HG03469 (cell line): ENCODE results near the gene SLC22A12.
"Not testable (repeated sequence)": the region's sequence is repeated elsewhere in the genome, so short reads cannot be mapped to it uniquely, and the experiment has no call there.

Experiments
- ATAC-seq: cut with Tn5 transposase; IDR thresholded peaks from one replicate; pipeline ENCODE4 v1.9.1; 2021; ENCODE audit warnings: mild to moderate bottlenecking, moderate library complexity, moderate number of reproducible peaks; ENCODE audit not compliant: unreplicated experiment

The SLC22A12 gene

GRCh38 chr11:64583296-64584262 is 7.4 kb upstream of the SLC22A12 start:
- no peak for ATAC-seq

- no peak for ATAC-seq
These were observed 5.9 kb upstream of the SLC22A12 start for GRCh38 chr11:64585150-64585549.

GRCh38 chr11:64586366-64586765 is 4.7 kb upstream of the SLC22A12 start:
- ATAC-seq, result no peak

- ATAC-seq, result no peak
These were observed 2.3 kb upstream of the SLC22A12 start for GRCh38 chr11:64588701-64589100.

- ATAC-seq, result no peak
These were observed 525 bp downstream of the SLC22A12 start for GRCh38 chr11:64591257-64592233.

GRCh38 chr11:64592234-64592615 is 1.2 kb downstream of the SLC22A12 start:
- ATAC-seq, result no peak

GRCh38 chr11:64592656-64593055 is 1.6 kb downstream of the SLC22A12 start:
- ATAC-seq, result no peak

- no peak for ATAC-seq
These were observed 2.4 kb downstream of the SLC22A12 start for GRCh38 chr11:64593156-64594105.

- ATAC-seq, result no peak
These were observed 3.3 kb downstream of the SLC22A12 start for GRCh38 chr11:64594159-64594939.

- ATAC-seq, result not testable (repeated sequence)
These were observed 4.9 kb downstream of the SLC22A12 start for GRCh38 chr11:64595922-64596321.

GRCh38 chr11:64597671-64598101 is 6.7 kb downstream of the SLC22A12 start:
- ATAC-seq, result no peak

- no peak for ATAC-seq
These were observed 7.2 kb downstream of the SLC22A12 start for GRCh38 chr11:64598106-64598796.

GRCh38 chr11:64598797-64599697 is 8.0 kb downstream of the SLC22A12 start:
- no peak for ATAC-seq

- no peak for ATAC-seq
These were observed 8.7 kb downstream of the SLC22A12 start for GRCh38 chr11:64599698-64600211.

- ATAC-seq, result no peak
These were observed 9.4 kb downstream of the SLC22A12 start for GRCh38 chr11:64600281-64600992.

GRCh38 chr11:64601605-64602465 is 10.8 kb downstream of the SLC22A12 start:
- no peak for ATAC-seq
